ENCODE measurements around the gene MAN1A1.
A peak's percentile ranks its signal among the peaks of the same experiment; 100 is the strongest.

Gene MAN1A1

DNA sequence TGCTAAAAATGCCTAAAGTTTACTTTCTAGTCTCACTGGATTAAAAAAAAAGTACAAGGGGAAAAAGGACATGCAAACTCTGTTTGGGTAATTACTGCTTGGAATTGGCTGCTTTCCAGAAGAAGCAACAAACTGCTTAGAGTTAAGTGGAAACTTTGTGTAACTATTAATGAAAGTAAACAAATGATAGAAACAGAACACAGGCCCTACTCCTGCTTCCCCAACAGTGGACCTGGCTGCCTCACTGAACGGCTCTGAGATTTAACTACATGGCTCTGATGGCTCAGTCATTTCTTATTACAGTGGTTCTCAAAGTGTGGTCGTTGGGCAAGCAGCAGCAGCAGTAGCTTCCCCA lies 108.5 kb downstream of the MAN1A1 start:
- TF ChIP-seq, protein P1, sequence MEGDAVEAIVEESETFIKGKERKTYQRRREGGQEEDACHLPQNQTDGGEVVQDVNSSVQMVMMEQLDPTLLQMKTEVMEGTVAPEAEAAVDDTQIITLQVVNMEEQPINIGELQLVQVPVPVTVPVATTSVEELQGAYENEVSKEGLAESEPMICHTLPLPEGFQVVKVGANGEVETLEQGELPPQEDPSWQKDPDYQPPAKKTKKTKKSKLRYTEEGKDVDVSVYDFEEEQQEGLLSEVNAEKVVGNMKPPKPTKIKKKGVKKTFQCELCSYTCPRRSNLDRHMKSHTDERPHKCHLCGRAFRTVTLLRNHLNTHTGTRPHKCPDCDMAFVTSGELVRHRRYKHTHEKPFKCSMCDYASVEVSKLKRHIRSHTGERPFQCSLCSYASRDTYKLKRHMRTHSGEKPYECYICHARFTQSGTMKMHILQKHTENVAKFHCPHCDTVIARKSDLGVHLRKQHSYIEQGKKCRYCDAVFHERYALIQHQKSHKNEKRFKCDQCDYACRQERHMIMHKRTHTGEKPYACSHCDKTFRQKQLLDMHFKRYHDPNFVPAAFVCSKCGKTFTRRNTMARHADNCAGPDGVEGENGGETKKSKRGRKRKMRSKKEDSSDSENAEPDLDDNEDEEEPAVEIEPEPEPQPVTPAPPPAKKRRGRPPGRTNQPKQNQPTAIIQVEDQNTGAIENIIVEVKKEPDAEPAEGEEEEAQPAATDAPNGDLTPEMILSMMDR (IDR thresholded peaks at IDR 0.05; ENCODE audit: insufficient read depth, low read depth, low read length, missing control alignments) = no peak
- no peak for DNase-seq (ENCODE audit: low read depth)
- no peak overlapping the region for H3K4me3 ChIP-seq (ENCODE audit: low read length)

DNA sequence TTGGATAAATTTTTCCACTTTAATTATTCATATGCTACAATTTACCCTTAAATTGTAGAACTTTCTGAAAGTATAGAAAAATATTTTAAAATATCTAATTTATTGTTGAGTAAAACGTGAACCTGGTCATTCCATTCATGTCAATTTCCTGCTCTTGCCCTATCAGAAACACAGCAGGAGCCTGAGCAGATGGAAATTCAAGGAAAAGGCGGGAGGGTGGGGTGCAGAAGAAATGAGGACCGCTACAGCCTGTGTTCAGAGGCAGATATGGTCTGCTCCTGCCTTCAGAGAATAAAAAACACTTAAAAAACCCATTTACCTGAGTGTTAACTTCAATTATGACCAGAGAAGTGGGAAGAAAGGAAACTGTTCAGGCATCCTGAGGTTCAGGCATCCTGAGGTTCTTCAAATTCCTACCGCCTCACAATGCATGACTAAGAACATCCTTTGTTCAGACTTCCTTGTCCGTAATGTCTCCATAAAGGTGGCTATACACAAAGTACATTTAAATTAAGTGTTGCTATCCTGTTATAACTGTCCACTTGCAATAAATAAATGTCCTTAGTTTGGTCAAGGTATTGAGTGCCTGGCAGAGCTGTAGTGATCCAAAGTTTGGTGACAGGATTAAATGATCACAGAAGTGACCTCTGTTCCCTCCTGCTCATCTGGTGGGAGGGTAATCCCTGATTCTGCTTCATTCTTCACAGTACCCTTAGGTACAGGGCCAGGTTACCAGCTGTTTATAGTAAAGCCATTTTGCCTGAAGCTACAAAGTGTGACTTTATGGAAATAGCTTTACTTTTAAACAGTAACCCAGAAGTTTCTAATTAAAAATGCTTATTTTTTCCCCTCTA lies 109.1 kb downstream of the MAN1A1 start:
- H3K4me3 ChIP-seq (ENCODE audit: low read length) = no peak overlapping the region
- DNase-seq (ENCODE audit: low read depth) = peak; percentile 36
- TF ChIP-seq, protein P1 (IDR thresholded peaks at IDR 0.05; ENCODE audit: insufficient read depth, low read depth, low read length, missing control alignments) = no peak

DNA sequence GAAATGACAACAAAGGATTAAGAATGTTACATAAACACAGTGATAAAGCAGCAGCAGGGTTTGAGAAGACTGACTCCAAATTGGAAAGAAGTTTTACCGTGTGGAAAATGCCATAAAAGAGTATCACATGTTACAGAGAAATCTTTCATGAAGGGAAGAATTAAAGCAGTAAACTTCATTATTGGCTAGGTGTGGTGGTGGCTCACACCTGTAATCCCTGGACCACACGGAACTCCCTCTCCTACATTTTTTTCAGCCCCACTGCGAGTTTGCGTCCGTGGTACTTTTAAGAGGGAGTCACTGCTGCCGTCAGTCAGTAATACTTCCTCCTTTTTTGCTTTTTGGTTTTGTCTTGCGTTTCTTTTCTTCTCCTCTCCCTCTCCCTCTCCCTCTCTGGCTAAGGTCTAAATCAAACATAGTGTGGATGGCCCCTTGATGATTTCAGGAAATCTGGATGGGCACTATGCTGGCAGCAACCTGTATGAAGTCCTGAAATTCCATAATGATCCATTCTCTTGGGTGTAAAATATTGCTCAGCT lies 112.3 kb downstream of the MAN1A1 start:
- no peak for DNase-seq (ENCODE audit: low read depth)
- TF ChIP-seq, protein P1 (IDR thresholded peaks at IDR 0.05; ENCODE audit: insufficient read depth, low read depth, low read length, missing control alignments) = no peak
- no peak overlapping the region for H3K4me3 ChIP-seq (ENCODE audit: low read length)

DNA sequence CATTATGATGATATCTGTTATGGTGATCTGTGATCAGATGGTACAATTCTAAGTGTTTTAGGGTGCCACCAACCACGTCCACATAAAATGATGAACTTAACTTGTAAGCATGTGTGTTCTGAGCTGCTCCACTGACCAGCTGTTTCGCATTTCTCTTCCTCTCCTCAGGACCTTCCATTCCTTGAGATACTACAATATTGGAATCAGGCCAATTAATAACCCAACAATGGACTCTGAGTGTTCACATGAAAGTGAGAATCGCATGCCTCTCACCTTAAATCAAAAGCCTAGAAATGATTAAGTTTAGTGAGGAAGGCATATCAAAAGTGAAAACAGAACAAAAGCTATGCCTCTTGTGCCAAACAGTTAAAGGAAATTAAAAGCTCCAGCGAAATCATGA lies 114.6 kb downstream of the MAN1A1 start:
- H3K4me3 ChIP-seq (ENCODE audit: low read length) = no peak overlapping the region
- no peak for DNase-seq (ENCODE audit: low read depth)
- TF ChIP-seq, protein P1 (IDR thresholded peaks at IDR 0.05; ENCODE audit: insufficient read depth, low read depth, low read length, missing control alignments) = no peak

DNA sequence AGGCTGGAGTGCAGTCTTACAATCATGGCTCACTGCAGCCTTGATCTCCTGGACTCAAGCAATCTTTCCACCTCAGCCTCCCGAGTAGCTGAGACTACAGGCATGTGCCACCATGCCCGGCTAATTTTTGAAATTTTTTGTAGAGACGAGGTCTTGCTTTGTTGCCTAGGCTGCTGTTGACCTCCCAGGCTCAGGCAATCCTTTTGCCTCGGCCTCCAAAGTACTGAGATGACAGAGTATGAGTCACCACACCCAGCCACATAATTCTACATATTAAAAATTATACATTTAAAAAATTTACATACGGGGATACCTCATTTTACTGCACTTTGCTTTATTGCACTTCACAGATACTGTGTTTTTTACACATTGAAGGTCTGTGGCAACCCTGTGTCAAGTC lies 115.1 kb downstream of the MAN1A1 start:
- TF ChIP-seq, protein P1 (IDR thresholded peaks at IDR 0.05; ENCODE audit: insufficient read depth, low read depth, low read length, missing control alignments) = no peak
- no peak overlapping the region for H3K4me3 ChIP-seq (ENCODE audit: low read length)
- no peak for DNase-seq (ENCODE audit: low read depth)

DNA sequence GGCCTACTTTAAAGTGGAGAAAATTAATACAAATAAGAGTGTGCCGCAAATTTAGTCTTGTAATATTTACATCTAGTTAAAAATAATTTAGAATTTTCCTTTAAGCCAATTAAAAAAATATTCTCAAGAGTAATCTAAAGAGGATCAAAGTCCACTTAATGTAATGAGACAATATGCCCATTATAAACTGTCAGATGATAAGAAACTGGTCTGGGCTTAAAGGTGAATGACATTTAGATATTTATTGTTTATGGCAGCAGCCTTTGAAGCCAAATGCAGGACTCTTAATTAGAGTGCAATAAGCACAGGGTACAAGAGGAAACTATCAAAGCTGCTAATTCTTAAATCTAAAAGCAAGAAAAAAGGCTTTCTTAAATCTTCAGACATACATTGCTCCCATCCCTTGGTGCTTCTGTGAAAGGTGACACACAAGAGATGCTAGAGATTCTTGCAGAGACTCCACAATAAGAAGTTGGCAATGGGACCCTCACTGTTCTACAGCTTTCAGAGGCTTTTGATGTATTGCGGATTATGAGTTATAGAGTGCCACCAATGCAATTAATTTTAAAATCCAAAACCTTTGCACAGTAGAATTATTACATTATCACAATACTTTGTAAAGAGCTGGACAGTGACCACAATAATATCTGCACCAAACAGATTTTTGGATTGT lies 116.1 kb downstream of the MAN1A1 start:
- TF ChIP-seq, protein P1 (IDR thresholded peaks at IDR 0.05; ENCODE audit: insufficient read depth, low read depth, low read length, missing control alignments) = no peak
- no peak for DNase-seq (ENCODE audit: low read depth)
- no peak overlapping the region for H3K4me3 ChIP-seq (ENCODE audit: low read length)
